A673 (cell line): ENCODE measurements around the gene PADI6.

ENCODE experiments used
- EZH2 ChIP-seq: fragments of 200-600 bp; sonication (generic); IDR thresholded peaks from 2 replicates; pipeline ENCODE4 v1.6.1; 2017; ENCODE audit warnings: borderline replicate concordance, low read depth, mild to moderate bottlenecking, mixed read lengths, antibody characterized with exemption, low read length; ENCODE audit not compliant: poor library complexity, severe bottlenecking
- TF ChIP-seq, protein P1 (sequence below): fragments of 300-800, 200-600 bp; sonication (generic); conservative IDR thresholded peaks from 2 replicates; pipeline ENCODE4 v1.5.1; 2017; ENCODE audit warnings: low read depth, mild to moderate bottlenecking, antibody characterized with exemption, low read length, moderate library complexity, mixed read lengths

DNA sequence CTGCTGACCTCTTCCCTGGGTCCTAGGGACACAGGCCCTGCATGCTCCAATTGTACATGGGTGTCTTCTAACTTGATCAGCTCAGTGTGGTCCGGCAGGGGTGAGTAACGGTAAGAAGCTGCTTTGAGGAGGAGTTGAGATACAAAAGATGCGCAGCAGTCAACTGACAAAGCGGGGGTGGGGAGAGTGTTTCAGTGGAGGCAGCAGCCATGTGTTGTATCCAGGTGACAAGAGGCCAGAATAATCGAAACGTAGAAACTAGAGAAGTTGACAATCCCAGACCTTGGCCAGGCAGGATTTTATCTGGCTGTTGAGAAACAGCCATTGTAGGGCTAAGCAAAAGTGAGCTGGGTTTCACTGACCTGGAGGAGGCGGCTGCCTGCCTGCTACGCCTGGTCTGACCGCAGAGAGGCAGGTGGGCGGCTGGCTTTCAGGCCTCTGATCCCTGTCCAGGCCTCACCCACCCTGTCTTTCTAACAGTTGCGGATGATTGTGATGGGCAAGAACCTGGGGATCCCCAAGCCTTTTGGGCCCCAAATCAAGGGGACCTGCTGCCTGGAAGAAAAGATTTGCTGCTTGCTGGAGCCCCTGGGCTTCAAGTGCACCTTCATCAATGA lies 28.8 kb downstream of the PADI6 start:
- TF ChIP-seq, protein P1, sequence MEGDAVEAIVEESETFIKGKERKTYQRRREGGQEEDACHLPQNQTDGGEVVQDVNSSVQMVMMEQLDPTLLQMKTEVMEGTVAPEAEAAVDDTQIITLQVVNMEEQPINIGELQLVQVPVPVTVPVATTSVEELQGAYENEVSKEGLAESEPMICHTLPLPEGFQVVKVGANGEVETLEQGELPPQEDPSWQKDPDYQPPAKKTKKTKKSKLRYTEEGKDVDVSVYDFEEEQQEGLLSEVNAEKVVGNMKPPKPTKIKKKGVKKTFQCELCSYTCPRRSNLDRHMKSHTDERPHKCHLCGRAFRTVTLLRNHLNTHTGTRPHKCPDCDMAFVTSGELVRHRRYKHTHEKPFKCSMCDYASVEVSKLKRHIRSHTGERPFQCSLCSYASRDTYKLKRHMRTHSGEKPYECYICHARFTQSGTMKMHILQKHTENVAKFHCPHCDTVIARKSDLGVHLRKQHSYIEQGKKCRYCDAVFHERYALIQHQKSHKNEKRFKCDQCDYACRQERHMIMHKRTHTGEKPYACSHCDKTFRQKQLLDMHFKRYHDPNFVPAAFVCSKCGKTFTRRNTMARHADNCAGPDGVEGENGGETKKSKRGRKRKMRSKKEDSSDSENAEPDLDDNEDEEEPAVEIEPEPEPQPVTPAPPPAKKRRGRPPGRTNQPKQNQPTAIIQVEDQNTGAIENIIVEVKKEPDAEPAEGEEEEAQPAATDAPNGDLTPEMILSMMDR: no peak
- no peak for TF ChIP-seq EZH2
